GM19455 (cell line): ENCODE measurements around the gene PRKAR2B.
"Not testable (repeated sequence)": the region's sequence is repeated elsewhere in the genome, so short reads cannot be mapped to it uniquely, and the experiment has no call there.

Experiments used
- ATAC-seq: cut with Tn5 transposase; IDR thresholded peaks from one replicate; pipeline ENCODE4 v1.9.1; 2021; ENCODE audit not compliant: unreplicated experiment

Gene PRKAR2B

GRCh38 chr7:107151538-107151937, 107.0 kb downstream of the PRKAR2B start:
- ATAC-seq: no peak

- no peak for ATAC-seq
Measured at GRCh38 chr7:107152011-107152410, 107.5 kb downstream of the PRKAR2B start.

DNA sequence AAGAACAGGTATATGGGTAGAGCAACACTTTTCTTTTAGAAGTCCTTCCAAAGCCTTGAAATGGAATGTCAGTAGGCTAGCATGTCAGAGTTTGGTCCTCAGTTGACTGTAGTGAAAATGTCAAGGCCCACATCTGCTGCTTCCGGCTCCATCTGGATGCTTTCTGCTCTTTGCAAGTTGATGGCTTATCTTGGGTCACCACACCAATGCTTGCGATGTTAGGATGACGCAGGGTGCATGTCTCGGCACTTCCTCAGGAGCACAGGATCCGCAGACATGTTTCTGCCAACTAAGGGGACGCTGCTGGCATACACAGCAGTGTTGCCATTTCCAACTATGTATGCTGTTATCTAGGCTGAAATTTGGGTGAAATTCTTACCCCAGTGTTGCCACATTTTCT, 110.3 kb downstream of the PRKAR2B start:
- no peak for ATAC-seq

GRCh38 chr7:107155726-107156125, 111.2 kb downstream of the PRKAR2B start:
- not testable (repeated sequence) for ATAC-seq

DNA sequence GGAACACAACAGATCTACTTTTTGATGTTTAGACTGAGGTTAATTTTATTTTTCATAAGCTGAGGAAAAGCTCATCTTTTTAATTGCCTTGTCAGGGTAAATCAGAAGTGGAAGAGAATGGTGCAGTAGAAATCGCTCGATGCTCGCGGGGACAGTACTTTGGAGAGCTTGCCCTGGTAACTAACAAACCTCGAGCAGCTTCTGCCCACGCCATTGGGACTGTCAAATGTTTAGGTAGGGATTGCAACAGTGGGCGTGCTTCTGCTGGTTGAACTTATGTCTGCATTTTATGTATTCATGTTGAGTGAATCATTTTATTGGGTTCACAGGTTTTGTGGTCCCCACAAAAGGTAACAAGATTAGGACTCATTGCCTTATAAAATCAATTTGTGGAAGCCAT, 112.6 kb downstream of the PRKAR2B start:
- ATAC-seq: no peak

DNA sequence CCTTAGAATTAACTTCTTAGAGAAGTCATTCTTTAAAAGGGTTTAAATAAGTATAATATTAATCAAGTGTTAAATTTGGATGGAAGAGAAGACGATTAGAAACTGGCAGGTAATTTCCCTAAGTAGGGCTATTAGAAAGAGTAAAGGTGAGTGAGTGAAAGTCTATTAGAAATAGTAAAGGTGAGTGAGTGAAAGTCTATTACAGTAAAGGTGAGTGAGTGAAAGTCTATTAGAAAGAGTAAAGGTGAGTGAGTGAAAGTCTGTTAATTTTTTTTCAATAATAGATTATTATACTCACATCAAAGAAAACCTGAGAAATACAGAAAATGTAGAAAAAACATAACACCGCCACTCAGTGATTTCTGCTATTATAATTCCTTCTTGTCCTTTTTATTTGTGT, 113.5 kb downstream of the PRKAR2B start:
- ATAC-seq: no peak

DNA sequence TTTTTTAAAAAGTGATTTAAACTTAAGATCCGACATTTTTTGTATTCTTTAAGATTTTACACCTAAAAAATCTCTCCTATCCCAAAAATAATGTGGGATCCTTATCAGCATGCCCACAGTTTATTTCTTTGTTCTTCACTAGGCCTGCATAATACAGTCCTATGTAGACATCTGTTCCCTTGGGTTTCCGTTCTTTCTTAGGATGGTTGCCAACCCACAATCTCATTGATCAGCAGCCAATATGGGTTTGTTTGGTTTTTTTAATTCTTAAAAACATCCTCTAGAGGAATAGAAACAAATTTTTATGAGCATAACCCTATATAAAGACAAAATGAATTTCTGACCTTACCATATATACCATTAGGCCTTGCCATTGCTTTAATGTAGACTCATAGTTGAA, 115.9 kb downstream of the PRKAR2B start:
- ATAC-seq: no peak

- no peak for ATAC-seq
Measured at GRCh38 chr7:107161415-107161814, 116.9 kb downstream of the PRKAR2B start.

- ATAC-seq: no peak
Measured at GRCh38 chr7:107162475-107162874, 118.0 kb downstream of the PRKAR2B start.

DNA sequence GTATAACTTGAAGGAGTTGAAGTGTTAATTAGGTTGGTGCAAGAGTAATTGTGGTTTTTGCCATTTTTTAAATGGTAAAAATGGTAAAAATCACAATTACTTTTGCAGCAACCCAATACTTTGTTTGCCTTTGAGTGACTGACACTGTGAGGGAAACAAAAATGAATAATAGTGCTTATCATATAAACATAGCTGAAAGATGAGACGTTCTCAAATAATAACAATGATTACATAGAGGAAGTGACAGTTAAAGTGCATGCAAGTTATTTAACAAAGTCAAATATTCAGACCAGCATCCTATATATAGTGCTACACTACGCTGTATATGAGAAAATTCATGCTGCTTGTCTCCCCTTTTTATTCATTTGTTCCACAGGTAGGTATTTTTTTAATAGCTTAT, 119.6 kb downstream of the PRKAR2B start:
- no peak for ATAC-seq

- no peak for ATAC-seq
Measured at GRCh38 chr7:107165341-107165740, 120.8 kb downstream of the PRKAR2B start.

GRCh38 chr7:107166736-107167426, 122.4 kb downstream of the PRKAR2B start:
- ATAC-seq: no peak

DNA sequence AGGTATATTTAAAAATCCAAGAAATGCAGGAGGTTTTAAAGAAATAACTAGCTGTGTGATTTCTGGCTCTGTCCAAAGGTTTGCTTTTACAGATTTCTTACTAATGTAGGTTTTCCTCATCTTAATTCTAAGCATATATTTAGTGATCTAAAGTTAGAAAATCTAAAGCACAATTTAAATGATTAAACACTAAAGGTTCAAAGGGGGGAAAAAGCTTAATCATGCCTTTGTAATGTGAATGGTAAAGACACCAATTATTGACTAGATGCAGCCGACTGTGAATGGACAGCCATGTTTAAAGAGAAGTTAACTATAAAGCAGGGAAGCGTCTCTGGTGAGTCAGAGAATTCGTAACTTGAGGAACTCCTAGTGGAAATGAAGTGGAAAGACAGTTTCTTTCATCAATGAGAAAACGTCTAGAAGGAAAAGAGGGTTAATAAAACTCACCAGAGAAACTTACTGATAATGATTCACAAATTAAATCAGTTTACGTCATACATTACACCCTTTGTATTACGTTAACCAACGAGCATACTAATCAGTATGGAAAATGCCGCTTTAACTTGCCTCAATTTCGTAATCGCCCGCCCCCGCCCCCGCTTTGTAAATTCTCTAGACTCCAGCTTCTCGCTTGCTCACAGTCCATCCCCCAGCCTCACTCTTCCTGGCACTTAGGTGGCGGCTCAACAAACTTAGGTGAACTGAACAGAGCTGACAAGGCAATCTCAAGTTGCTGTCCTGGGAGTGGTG, 123.2 kb downstream of the PRKAR2B start:
- ATAC-seq: no peak

DNA sequence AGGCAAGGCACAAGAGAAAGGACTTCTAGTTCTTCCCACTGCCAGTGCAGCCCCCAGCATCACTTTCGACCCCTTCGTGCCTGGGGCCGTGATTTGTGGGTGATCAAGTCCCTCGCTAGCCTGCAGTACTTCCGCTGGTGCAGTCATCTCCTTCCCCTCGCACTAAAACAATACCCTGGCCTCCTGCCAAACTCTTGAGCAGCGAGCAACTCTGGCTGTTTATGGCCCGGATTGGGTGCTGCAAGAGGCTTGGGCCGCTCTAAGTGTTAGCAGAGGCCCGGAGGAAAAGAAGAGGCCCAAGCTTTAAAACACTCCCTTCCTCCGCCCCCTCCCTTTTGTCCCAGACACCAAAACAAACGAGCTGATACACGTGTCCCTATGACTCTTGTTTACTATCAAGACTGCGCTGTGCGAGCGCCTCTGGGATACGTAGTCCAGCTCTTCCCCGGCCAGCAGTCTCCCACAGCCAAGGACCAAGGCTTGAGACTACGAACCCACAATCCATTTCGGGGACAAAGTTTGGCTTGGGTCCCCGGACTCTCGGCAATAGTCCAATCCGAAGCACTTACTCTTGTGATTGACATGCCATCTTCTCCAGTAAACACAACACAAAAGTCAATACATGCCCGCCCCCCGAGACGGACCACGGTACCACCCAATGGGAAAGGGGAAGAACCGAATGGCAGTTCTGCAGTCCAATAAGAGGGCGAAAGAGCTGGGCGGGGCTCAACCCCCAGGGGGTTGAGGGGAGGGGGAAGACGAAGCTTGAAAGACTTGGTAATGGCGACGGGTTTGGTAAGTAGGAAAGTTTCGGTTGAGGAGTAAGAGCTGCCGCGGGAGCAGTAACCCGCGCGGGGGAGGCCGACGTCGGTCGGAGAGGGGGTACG, 124.0 kb downstream of the PRKAR2B start, which contains the start of gene HBP1:
HBP1 (plus strand) TSS at position 771 of the 887 bp plus-strand sequence. CDS start 10,891 bp downstream, outside the sequence.
- peak; percentile 88 for ATAC-seq

DNA sequence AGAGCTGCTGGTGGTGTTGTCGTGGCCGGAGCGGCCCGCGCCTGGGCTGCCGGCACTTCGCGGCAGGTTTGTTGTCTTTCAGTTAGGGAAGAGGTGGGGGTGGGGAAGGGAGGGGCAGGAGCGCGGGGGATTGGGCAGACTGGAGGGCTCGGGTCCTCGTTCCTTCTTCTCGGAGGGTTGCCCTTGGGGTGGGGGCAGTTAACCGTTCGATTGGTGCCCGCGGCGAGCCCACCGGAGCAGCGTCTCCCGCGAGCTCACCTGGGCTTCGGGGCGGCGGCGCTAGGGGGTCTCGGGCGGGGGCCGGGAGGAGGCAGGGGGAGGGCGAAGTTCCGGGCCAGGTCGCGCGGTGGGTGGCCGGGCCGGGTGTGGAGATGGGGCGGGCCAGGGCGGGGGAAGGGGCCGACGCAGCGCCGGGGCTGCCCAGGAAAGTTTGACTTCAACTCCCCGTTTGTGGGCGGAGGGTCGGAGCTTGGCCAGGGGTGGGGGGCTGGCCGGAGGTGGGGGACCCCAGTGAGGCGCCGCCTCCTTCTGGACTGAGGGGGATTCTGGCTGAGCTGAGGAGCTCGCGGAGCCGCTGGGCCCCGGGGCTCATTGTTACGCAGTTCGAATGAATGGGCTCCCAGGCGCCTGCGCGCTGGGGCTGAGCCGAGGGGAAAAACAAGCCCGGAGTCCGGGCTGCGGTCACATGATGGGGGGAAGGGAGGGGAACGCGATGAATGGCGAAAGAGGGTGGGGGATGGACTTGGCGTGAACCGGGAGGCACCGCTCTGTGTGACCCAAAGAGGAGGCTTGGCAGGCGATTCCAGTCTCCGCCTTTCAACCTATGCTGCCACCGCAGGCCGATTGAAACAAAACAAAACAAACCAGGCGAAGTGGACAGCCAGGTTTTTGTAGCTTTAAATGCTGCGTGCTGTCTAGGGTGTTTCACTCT, 124.9 kb downstream of the PRKAR2B start:
- peak; percentile 23 for ATAC-seq

DNA sequence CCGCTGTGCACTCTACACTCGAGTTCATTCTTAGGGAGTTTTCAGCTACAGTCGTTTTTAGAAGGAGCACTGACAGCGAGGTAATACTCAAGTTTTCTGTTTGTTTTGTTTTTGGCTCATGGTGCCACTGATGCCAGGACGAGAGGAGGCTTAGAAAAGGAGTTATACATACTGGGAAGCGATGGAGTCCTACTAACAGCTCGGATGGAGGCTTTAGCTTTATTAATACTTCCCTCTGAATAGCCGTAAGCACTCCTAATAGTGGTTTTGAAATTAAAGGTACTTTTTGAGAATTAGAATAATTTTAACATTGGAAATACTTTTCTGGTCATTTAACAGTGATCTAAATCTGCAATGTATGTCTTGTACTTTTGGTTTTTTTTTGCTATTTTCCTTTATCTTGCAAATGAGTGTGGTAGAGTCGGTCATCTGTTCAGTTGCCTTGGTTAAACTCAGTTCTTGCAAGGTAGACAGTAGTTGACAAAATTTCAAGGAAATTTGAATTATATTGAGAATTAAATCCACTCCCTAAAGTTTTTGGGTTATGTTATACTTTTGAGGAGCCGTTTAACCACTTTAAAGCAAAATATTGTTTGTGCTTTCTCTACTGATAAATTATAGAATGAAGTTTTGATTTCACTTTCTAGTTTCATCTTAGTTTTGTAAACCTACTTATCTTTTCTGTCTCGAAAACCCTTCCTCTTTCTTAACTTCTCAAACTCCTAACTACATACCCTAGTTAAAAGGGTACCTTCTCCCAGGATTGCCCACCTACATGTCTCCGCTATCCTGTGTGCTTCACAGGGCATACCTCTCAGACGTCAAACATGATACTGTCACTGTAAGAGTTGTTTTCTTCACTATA, 125.8 kb downstream of the PRKAR2B start:
- no peak for ATAC-seq

- no peak for ATAC-seq
Measured at GRCh38 chr7:107171496-107171895, 127.0 kb downstream of the PRKAR2B start.

DNA sequence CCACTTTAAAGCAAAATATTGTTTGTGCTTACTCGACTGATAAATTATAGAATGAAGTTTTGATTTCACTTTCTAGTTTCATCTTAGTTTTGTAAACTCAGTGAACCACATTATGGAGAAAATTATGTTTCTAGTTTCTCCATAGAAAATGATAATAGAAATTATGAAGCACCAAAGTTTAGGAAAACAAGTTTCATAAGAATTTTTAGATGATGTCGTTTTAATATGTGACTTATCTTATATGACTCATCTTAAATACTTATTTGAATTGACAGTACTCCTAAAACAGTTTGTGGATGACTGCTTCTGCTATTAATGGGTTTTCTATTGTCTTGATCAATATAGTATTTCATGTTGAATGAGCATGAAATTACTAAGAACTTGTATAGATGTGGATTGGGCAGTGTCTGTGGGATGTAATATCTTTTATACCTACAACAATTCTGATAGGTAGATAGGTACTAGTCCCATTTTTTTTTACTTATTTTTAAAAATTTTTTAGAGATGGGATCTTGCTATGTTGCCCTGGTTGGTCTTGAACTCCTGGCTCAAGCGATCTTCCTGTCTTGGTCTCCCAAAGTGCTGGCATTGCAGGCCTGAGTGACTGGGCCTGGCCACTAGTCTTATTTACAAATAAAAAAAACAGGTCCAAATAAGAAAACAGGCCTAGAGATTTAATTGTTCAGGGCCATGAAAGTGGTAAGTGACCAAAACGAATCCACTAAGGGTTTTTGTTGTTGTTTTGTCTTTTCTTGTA, 127.9 kb downstream of the PRKAR2B start:
- no peak for ATAC-seq

- no peak for ATAC-seq
Measured at GRCh38 chr7:107173191-107173590, 128.7 kb downstream of the PRKAR2B start.
